Mesenchymal stem cell (in vitro differentiated cells and primary cell): Measurements from ENCODE around the gene ZNF665.

ENCODE experiments used
- DNase-seq: peaks from one replicate; pipeline ENCODE4 v3.0.0-alpha.2; 2013
- H2AFZ ChIP-seq: one replicate; pipeline ENCODE4 v1.6.1; 2013; ENCODE audit warnings: low read depth, mild to moderate bottlenecking, control low read depth, inconsistent platforms, low read length, moderate library complexity
- H2AK5ac ChIP-seq: 2 replicates; pipeline ENCODE4 v1.6.1; 2013; ENCODE audit warnings: low read length, moderate library complexity, mild to moderate bottlenecking, inconsistent platforms; ENCODE audit not compliant: severe bottlenecking
- H2BK120ac ChIP-seq: one replicate; pipeline ENCODE4 v1.6.1; 2013; ENCODE audit warnings: low read depth, mild to moderate bottlenecking, inconsistent platforms, low read length, moderate library complexity
- H2BK12ac ChIP-seq, 2 experiments: one replicate each; pipeline ENCODE4 v1.6.1; 2013; ENCODE audit warnings: inconsistent platforms in 2 of 2, low read length in 2 of 2, mild to moderate bottlenecking in 2 of 2, moderate library complexity in 2 of 2, control low read depth in 1 of 2
- H2BK15ac ChIP-seq: one replicate; pipeline ENCODE4 v1.6.1; 2013; ENCODE audit warnings: mild to moderate bottlenecking, low read depth, inconsistent platforms; ENCODE audit not compliant: poor library complexity, severe bottlenecking
- H2BK5ac ChIP-seq: 2 replicates; pipeline ENCODE4 v1.6.1; 2013; ENCODE audit warnings: low read depth, mild to moderate bottlenecking, low read length, control low read depth, inconsistent platforms; ENCODE audit not compliant: poor library complexity, severe bottlenecking
- H3K14ac ChIP-seq, 2 experiments: one replicate each; pipeline ENCODE4 v1.6.1; 2013; ENCODE audit warnings: inconsistent platforms in 2 of 2, low read length in 2 of 2, control low read depth in 1 of 2, mild to moderate bottlenecking in 1 of 2, moderate library complexity in 1 of 2
- H3K18ac ChIP-seq, 2 experiments: one replicate each; pipeline ENCODE4 v1.6.1; 2013; ENCODE audit warnings: inconsistent platforms in 2 of 2, low read length in 2 of 2, control low read depth in 1 of 2, low read depth in 1 of 2, mild to moderate bottlenecking in 1 of 2
- H3K23ac ChIP-seq, 2 experiments: one replicate each; pipeline ENCODE4 v1.6.1; 2013; ENCODE audit warnings: inconsistent platforms in 2 of 2, low read length in 2 of 2, mild to moderate bottlenecking in 2 of 2, moderate library complexity in 2 of 2, control low read depth in 1 of 2
- H3K27ac ChIP-seq: 2 replicates; pipeline ENCODE4 v1.5.1; 2013; ENCODE audit warnings: mild to moderate bottlenecking, moderate library complexity, low read length, control low read depth, inconsistent platforms; ENCODE audit not compliant: poor library complexity, severe bottlenecking
- H3K27me3 ChIP-seq, 2 experiments: 2 replicates each; pipeline versions ENCODE4 v1.6.1 to v1.7.0; 2013; ENCODE audit warnings: low read length in 2 of 2, mild to moderate bottlenecking in 2 of 2, moderate library complexity in 2 of 2, control low read depth in 1 of 2, inconsistent platforms in 1 of 2; ENCODE audit not compliant: control insufficient read depth in 1 of 2, insufficient read depth in 1 of 2
- H3K36me3 ChIP-seq, 2 experiments: 2 replicates each; pipeline versions ENCODE4 v1.6.1 to v1.7.0; 2013; ENCODE audit warnings: low read length in 2 of 2, control low read depth in 1 of 2, inconsistent platforms in 1 of 2, low read depth in 1 of 2, mild to moderate bottlenecking in 1 of 2; ENCODE audit not compliant: insufficient read depth in 2 of 2, control insufficient read depth in 1 of 2
- H3K4ac ChIP-seq, 2 experiments: one replicate each; pipeline ENCODE4 v1.6.1; 2013; ENCODE audit warnings: inconsistent platforms in 2 of 2, low read length in 2 of 2, mild to moderate bottlenecking in 2 of 2, moderate library complexity in 2 of 2, control low read depth in 1 of 2, low read depth in 1 of 2
- H3K4me1 ChIP-seq: 2 replicates; pipeline ENCODE4 v1.6.1; 2013; ENCODE audit warnings: low read depth, low read length, control low read depth; ENCODE audit not compliant: control insufficient read depth, insufficient read depth
- H3K4me2 ChIP-seq: 2 replicates; pipeline ENCODE4 v1.6.1; 2013; ENCODE audit warnings: low read length, mild to moderate bottlenecking, inconsistent platforms; ENCODE audit not compliant: poor library complexity, severe bottlenecking
- H3K4me3 ChIP-seq, 2 experiments: 2 replicates each; pipeline versions ENCODE4 v1.5.1 to v1.7.0; 2013; ENCODE audit warnings: low read length in 2 of 2, mild to moderate bottlenecking in 2 of 2, control low read depth in 1 of 2, low read depth in 1 of 2; ENCODE audit not compliant: insufficient read depth in 1 of 2
- H3K79me1 ChIP-seq: replicated peaks from 2 replicates; pipeline ENCODE4 v1.6.1; 2013; ENCODE audit warnings: mild to moderate bottlenecking, control low read depth, low read length, inconsistent platforms; ENCODE audit not compliant: poor library complexity, severe bottlenecking
- H3K9ac ChIP-seq: 2 replicates; pipeline ENCODE4 v1.7.0; 2013; ENCODE audit warnings: mild to moderate bottlenecking, low read length, moderate library complexity
- H3K9me3 ChIP-seq: 2 replicates; pipeline ENCODE4 v1.7.0; 2013; ENCODE audit warnings: mild to moderate bottlenecking, low read length; ENCODE audit not compliant: control insufficient read depth
- H4K8ac ChIP-seq: one replicate; pipeline ENCODE4 v1.6.1; 2013; ENCODE audit warnings: inconsistent platforms, mild to moderate bottlenecking, low read length, moderate library complexity
- H4K91ac ChIP-seq: one replicate; pipeline ENCODE4 v1.6.1; 2013; ENCODE audit warnings: mild to moderate bottlenecking, low read length, inconsistent platforms
- WGBS: methylation state at CpG from one replicate; pipeline ENCODE4 v1.1.7; 2013; ENCODE audit warnings: mixed read lengths; 5-methylcytosine and 5-hydroxymethylcytosine counted together

ZNF665 gene

DNA sequence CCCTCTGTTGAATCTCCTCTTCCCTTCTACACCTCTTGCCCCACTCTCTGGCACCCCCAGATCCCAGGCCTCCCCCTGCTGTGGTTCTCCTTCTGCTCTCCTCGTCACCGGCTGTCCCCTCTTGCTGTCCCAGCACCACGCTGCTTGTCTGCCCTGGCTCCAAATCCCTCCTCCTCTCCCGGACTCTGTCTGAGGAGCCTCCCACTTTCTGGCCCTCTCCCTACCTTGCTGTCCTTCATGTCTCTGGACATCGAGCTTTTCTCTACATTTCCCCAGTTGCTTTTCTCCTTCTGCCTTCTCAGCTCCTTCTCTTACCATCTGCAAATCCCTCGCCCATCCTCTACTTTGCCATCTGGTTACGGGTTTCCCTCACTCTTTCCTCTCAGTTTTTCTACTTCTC lies 35.5 kb downstream of the ZNF665 start:
- Histone ChIP-seq H3K9me3 (peaks cover 30% of the 10 kb centered on the region), H2AK5ac (no peak overlapping the region), H2BK120ac (no peak overlapping the region), H3K4me3 (peak overlapping the region in 1 of 2 experiments; percentile 83), H3K4ac (no peak overlapping the region), H3K9ac (peak overlapping the region; percentile 85), H3K27ac (no peak overlapping the region), H3K27me3 (no peaks in the 10 kb centered on the region), H3K36me3 (peaks cover 17 to 26% of the 10 kb centered on the region in 2 experiments), H2BK12ac (no peak overlapping the region), H3K23ac (no peak overlapping the region), H3K14ac (peak overlapping the region in 1 of 2 experiments; percentile 11), H2BK5ac (no peak overlapping the region), H2BK15ac (no peak overlapping the region), H2AFZ (no peak overlapping the region), H4K8ac (no peak overlapping the region), H4K91ac (no peak overlapping the region), H3K18ac (no peak overlapping the region), H3K4me1 (peaks cover 4% of the 10 kb centered on the region), H3K79me1 (peaks cover 18% of the 10 kb centered on the region), H3K4me2 (peak overlapping the region; percentile 98)
- 40% methylated on average over 7 of the region's 7 CpGs for WGBS
- DNase-seq: peak; percentile 15

GRCh38 chr19:53156850-53157249 lies 36.3 kb downstream of the ZNF665 start:
- no peak overlapping the region for H3K14ac ChIP-seq
- H4K8ac ChIP-seq: no peak overlapping the region
- H3K27me3 ChIP-seq: no peaks in the 10 kb centered on the region
- H3K4me2 ChIP-seq: no peak overlapping the region
- peaks cover 26% of the 10 kb centered on the region for H3K9me3 ChIP-seq
- no peak overlapping the region for H2BK15ac ChIP-seq
- peaks cover 4% of the 10 kb centered on the region for H3K4me1 ChIP-seq
- no peak overlapping the region for H2BK12ac ChIP-seq
- H4K91ac ChIP-seq: no peak overlapping the region
- peaks cover 18% of the 10 kb centered on the region for H3K79me1 ChIP-seq
- no peak overlapping the region for H2AFZ ChIP-seq
- H3K18ac ChIP-seq: no peak overlapping the region
- no peak overlapping the region for H3K9ac ChIP-seq
- H3K4ac ChIP-seq: no peak overlapping the region
- no peak overlapping the region for H3K23ac ChIP-seq
- H3K27ac ChIP-seq: no peak overlapping the region
- DNase-seq: no peak
- WGBS: 98% methylated on average over 6 of the region's 9 CpGs
- peak overlapping the region in 1 of 2 experiments; percentile 83 for H3K4me3 ChIP-seq
- peaks cover 17 to 30% of the 10 kb centered on the region in 2 experiments for H3K36me3 ChIP-seq
- no peak overlapping the region for H2BK5ac ChIP-seq
- no peak overlapping the region for H2AK5ac ChIP-seq
- no peak overlapping the region for H2BK120ac ChIP-seq

DNA sequence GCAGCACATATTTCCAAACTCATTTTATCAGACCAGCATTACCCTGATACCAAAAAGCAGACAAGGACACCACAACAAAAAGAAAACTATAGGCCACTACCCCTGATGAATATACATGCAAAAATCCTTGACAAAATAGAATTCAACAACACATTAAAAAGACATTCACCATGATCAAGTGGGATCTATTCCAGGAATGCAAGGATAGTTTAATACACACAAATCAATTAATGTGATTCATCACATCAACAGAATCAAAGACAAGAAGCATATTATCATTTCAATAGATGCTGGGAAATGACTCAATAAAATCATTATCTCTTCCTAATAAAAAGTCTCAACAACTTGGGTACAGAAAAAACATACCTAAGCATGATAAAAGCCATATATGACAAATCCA lies 45.5 kb downstream of the ZNF665 start:
- no peak overlapping the region for H2AK5ac ChIP-seq
- H3K4ac ChIP-seq: no peak overlapping the region
- no peak overlapping the region for H4K8ac ChIP-seq
- no peaks in the 10 kb centered on the region for H3K4me1 ChIP-seq
- H3K27me3 ChIP-seq: no peaks in the 10 kb centered on the region
- H4K91ac ChIP-seq: no peak overlapping the region
- H2BK15ac ChIP-seq: no peak overlapping the region
- H2AFZ ChIP-seq: no peak overlapping the region
- H3K27ac ChIP-seq: no peak overlapping the region
- H3K9me3 ChIP-seq: peaks cover 72% of the 10 kb centered on the region
- no peak overlapping the region for H2BK12ac ChIP-seq
- H3K23ac ChIP-seq: no peak overlapping the region
- no peak overlapping the region for H3K14ac ChIP-seq
- no peak overlapping the region for H3K4me3 ChIP-seq
- H2BK120ac ChIP-seq: no peak overlapping the region
- H2BK5ac ChIP-seq: no peak overlapping the region
- H3K4me2 ChIP-seq: no peak overlapping the region
- H3K36me3 ChIP-seq: peaks cover 29 to 80% of the 10 kb centered on the region in 2 experiments
- H3K9ac ChIP-seq: no peak overlapping the region
- no peak overlapping the region for H3K18ac ChIP-seq
- peaks cover 7% of the 10 kb centered on the region for H3K79me1 ChIP-seq
- DNase-seq: no peak

- no peak overlapping the region for H3K23ac ChIP-seq
- H3K4me1 ChIP-seq: no peaks in the 10 kb centered on the region
- no peak overlapping the region for H2BK120ac ChIP-seq
- no peak overlapping the region for H3K4me2 ChIP-seq
- no peak overlapping the region for H2BK5ac ChIP-seq
- H4K91ac ChIP-seq: no peak overlapping the region
- no peak overlapping the region for H3K4ac ChIP-seq
- no peak overlapping the region for H4K8ac ChIP-seq
- DNase-seq: no peak
- H3K9ac ChIP-seq: no peak overlapping the region
- H3K27me3 ChIP-seq: no peaks in the 10 kb centered on the region
- peaks cover under 1% of the 10 kb centered on the region for H3K79me1 ChIP-seq
- H3K4me3 ChIP-seq: peak overlapping the region in 1 of 2 experiments; percentile 41
- H3K36me3 ChIP-seq: peaks cover 9 to 44% of the 10 kb centered on the region in 2 experiments
- no peak overlapping the region for H2BK12ac ChIP-seq
- H2BK15ac ChIP-seq: no peak overlapping the region
- no peak overlapping the region for H2AFZ ChIP-seq
- H3K27ac ChIP-seq: no peak overlapping the region
- H3K18ac ChIP-seq: no peak overlapping the region
- H2AK5ac ChIP-seq: no peak overlapping the region
- peaks cover 77% of the 10 kb centered on the region for H3K9me3 ChIP-seq
- WGBS: 100% methylated on average over 2 of the region's 4 CpGs
- no peak overlapping the region for H3K14ac ChIP-seq
Observed at GRCh38 chr19:53140351-53140750, 52.8 kb downstream of the ZNF665 start.
